GM12864 (cell line): ENCODE results near the gene ZNF672.
"Not testable (repeated sequence)": the region's sequence is repeated elsewhere in the genome, so short reads cannot be mapped to it uniquely, and the experiment has no call there.

ENCODE experiments used
- DNase-seq: peaks from one replicate; pipeline ENCODE4 v3.0.0-alpha.2; 2011; ENCODE audit warnings: low read depth
- H3K4me3 ChIP-seq: 2 replicates; pipeline ENCODE4 v1.5.1; 2011; ENCODE audit warnings: mild to moderate bottlenecking, low read depth, low read length, control low read depth
- TF ChIP-seq, protein P1 (sequence below): IDR thresholded peaks from 2 replicates; pipeline ENCODE4 v1.5.1; 2011; ENCODE audit warnings: low read depth, mild to moderate bottlenecking, moderate library complexity, low read length, control low read depth, inconsistent platforms; ENCODE audit errors: missing control alignments

ZNF672 gene

GRCh38 chr1:248798791-248799190 lies 39.2 kb upstream of the ZNF672 start:
- TF ChIP-seq, protein P1, sequence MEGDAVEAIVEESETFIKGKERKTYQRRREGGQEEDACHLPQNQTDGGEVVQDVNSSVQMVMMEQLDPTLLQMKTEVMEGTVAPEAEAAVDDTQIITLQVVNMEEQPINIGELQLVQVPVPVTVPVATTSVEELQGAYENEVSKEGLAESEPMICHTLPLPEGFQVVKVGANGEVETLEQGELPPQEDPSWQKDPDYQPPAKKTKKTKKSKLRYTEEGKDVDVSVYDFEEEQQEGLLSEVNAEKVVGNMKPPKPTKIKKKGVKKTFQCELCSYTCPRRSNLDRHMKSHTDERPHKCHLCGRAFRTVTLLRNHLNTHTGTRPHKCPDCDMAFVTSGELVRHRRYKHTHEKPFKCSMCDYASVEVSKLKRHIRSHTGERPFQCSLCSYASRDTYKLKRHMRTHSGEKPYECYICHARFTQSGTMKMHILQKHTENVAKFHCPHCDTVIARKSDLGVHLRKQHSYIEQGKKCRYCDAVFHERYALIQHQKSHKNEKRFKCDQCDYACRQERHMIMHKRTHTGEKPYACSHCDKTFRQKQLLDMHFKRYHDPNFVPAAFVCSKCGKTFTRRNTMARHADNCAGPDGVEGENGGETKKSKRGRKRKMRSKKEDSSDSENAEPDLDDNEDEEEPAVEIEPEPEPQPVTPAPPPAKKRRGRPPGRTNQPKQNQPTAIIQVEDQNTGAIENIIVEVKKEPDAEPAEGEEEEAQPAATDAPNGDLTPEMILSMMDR = no peak
- no peak overlapping the region for H3K4me3 ChIP-seq
- DNase-seq = no peak

GRCh38 chr1:248800459-248800858 lies 37.6 kb upstream of the ZNF672 start:
- TF ChIP-seq, protein P1 = no peak
- no peak overlapping the region for H3K4me3 ChIP-seq
- DNase-seq = no peak

- DNase-seq = no peak
- TF ChIP-seq, protein P1 = no peak
- H3K4me3 ChIP-seq = no peak overlapping the region
These were observed 35.6 kb upstream of the ZNF672 start for GRCh38 chr1:248802454-248802853.

- not testable (repeated sequence) for DNase-seq, H3K4me3 ChIP-seq
These were observed 34.5 kb upstream of the ZNF672 start for GRCh38 chr1:248803501-248803900.

- DNase-seq = peak; percentile 75
- TF ChIP-seq, protein P1 = no peak
- H3K4me3 ChIP-seq = no peak overlapping the region
These were observed 33.0 kb upstream of the ZNF672 start for GRCh38 chr1:248804771-248805681.

- DNase-seq = no peak
- no peak overlapping the region for H3K4me3 ChIP-seq
- TF ChIP-seq, protein P1 = no peak
These were observed 32.1 kb upstream of the ZNF672 start for GRCh38 chr1:248805876-248806275.

- no peak for DNase-seq
- H3K4me3 ChIP-seq = no peak overlapping the region
- TF ChIP-seq, protein P1 = peak; percentile 88
These were observed 30.8 kb upstream of the ZNF672 start for GRCh38 chr1:248807067-248807737.
